Measurements from ENCODE around the gene HIPK1.

The HIPK1 gene

DNA sequence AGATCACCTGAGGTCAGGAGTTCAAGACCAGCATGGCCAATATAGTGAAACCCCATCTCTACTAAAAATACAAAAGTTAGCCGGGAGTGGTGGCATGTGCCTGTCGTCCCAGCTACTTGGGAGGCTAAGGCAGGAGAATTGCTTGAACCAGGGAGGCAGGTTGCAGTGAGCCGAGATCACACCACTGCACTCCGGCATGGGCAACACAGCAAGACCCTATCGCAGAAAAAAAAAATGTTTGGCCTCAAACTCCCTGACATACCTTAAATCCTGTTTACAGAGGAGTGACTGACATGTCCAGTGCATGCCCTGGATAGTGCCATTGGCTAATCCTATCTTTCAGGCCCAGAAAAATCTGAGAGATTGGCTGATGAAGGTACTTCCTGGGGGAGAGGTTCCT, 12.2 kb upstream of the HIPK1 start:
- no peak overlapping the region for H3K4me3 ChIP-seq (ENCODE audit: low read depth in 1 of 2, low read length in 2 of 2)
- H3K27me3 ChIP-seq (ENCODE audit: low read depth, low read length), result no peaks in the 10 kb centered on the region
- H3K9me3 ChIP-seq (ENCODE audit: control insufficient read depth in 1 of 2, low read length in 2 of 2), result no peaks in the 10 kb centered on the region
- H3K4me1 ChIP-seq (ENCODE audit: control insufficient read depth in 1 of 2, insufficient read depth in 2 of 2, low read length in 2 of 2), result peaks cover 0 to 13% of the 10 kb centered on the region in 2 donors
- no peak overlapping the region for H3K27ac ChIP-seq (ENCODE audit: low read length)
- peaks cover 0 to under 1% of the 10 kb centered on the region in 2 donors for H3K36me3 ChIP-seq (ENCODE audit: control insufficient read depth in 1 of 2, insufficient read depth in 2 of 2, low read length in 2 of 2)

- Histone ChIP-seq H3K4me3 (ENCODE audit: low read depth in 1 of 2, low read length in 2 of 2) (no peak overlapping the region), H3K9me3 (ENCODE audit: control insufficient read depth in 1 of 2, low read length in 2 of 2) (no peaks in the 10 kb centered on the region), H3K27me3 (ENCODE audit: low read depth, low read length) (no peaks in the 10 kb centered on the region), H3K4me1 (ENCODE audit: control insufficient read depth in 1 of 2, insufficient read depth in 2 of 2, low read length in 2 of 2) (peaks cover 0 to 10% of the 10 kb centered on the region in 2 donors), H3K36me3 (ENCODE audit: control insufficient read depth in 1 of 2, insufficient read depth in 2 of 2, low read length in 2 of 2) (no peaks in the 10 kb centered on the region), H3K27ac (ENCODE audit: low read length) (no peak overlapping the region)
These were observed 11.6 kb upstream of the HIPK1 start for GRCh38 chr1:113917400-113918082.

DNA sequence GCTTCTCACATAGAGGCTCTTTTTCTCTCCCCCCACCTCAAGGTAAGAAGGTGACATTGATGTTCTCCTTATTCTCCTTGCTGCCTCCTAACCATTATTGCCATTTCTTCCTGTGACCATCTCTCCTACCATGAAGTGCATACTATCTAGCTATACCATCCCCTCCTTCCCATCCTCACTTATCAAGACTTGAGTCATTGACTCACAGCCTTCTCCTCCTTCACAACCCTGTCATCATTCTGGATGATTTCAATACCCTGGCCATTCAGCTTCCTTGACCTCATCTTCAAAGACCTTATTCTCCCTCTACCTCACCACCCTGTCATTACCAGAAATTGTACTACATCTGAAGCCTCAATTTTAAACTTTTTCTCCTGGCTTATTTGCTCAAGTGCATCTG, 10.9 kb upstream of the HIPK1 start:
- no peaks in the 10 kb centered on the region for H3K27me3 ChIP-seq (ENCODE audit: low read depth, low read length)
- H3K27ac ChIP-seq (ENCODE audit: low read length), result no peak overlapping the region
- H3K36me3 ChIP-seq (ENCODE audit: control insufficient read depth in 1 of 2, insufficient read depth in 2 of 2, low read length in 2 of 2), result no peaks in the 10 kb centered on the region
- H3K4me3 ChIP-seq (ENCODE audit: low read depth in 1 of 2, low read length in 2 of 2), result no peak overlapping the region
- no peaks in the 10 kb centered on the region for H3K9me3 ChIP-seq (ENCODE audit: control insufficient read depth in 1 of 2, low read length in 2 of 2)
- H3K4me1 ChIP-seq (ENCODE audit: control insufficient read depth in 1 of 2, insufficient read depth in 2 of 2, low read length in 2 of 2), result peaks cover 0 to 3% of the 10 kb centered on the region in 2 donors

DNA sequence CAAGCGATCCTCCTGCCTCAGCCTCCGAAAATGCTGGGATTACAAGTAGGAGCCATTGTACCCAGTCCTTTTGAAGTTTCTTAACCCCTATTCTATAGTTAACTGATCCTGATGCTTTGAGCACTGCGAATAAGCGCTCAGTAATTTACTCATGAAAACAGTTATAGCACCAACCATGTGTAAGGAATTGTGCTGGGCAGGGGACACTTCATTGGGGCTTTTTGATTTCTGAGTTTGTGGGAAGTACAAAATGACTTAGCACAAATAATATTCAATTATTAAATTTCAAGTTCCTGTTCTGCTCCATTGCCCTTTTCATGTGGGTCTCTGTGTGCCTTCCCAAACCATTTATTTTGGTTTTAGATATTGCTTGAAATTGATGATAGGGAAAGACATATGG, 6.2 kb upstream of the HIPK1 start:
- H3K27ac ChIP-seq (ENCODE audit: low read length), result no peak overlapping the region
- no peaks in the 10 kb centered on the region for H3K4me1 ChIP-seq (ENCODE audit: control insufficient read depth in 1 of 2, insufficient read depth in 2 of 2, low read length in 2 of 2)
- H3K9me3 ChIP-seq (ENCODE audit: control insufficient read depth in 1 of 2, low read length in 2 of 2), result no peaks in the 10 kb centered on the region
- no peaks in the 10 kb centered on the region for H3K27me3 ChIP-seq (ENCODE audit: low read depth, low read length)
- H3K4me3 ChIP-seq (ENCODE audit: low read depth in 1 of 2, low read length in 2 of 2), result no peak overlapping the region
- no peaks in the 10 kb centered on the region for H3K36me3 ChIP-seq (ENCODE audit: control insufficient read depth in 1 of 2, insufficient read depth in 2 of 2, low read length in 2 of 2)

DNA sequence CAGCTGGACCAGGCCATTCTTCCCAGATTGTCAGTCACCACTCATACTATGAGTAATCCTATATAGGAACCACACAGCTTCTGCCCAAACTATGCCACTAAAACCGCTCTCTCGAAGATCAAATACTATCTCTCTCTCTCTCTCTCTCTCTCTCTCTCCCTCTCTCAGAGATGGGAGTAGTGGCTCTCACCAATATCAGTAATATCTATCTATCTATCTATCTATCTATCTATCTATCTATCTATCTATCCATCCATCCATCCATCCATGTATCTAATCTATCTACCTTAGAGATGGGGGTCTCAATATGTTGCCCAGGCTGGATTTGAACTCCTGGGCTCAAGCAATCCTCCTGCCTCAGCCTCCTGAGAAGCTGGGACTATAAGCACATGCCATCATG, 4.7 kb upstream of the HIPK1 start:
- Histone ChIP-seq H3K27ac (ENCODE audit: low read length) (no peak overlapping the region), H3K4me1 (ENCODE audit: control insufficient read depth in 1 of 2, insufficient read depth in 2 of 2, low read length in 2 of 2) (peaks cover 0 to 4% of the 10 kb centered on the region in 2 donors), H3K36me3 (ENCODE audit: control insufficient read depth in 1 of 2, insufficient read depth in 2 of 2, low read length in 2 of 2) (peaks cover 0 to 9% of the 10 kb centered on the region in 2 donors), H3K9me3 (ENCODE audit: control insufficient read depth in 1 of 2, low read length in 2 of 2) (no peaks in the 10 kb centered on the region), H3K4me3 (ENCODE audit: low read depth in 1 of 2, low read length in 2 of 2) (no peak overlapping the region), H3K27me3 (ENCODE audit: low read depth, low read length) (no peaks in the 10 kb centered on the region)

- Histone ChIP-seq H3K27me3 (ENCODE audit: low read depth, low read length) (no peaks in the 10 kb centered on the region), H3K4me1 (ENCODE audit: control insufficient read depth in 1 of 2, insufficient read depth in 2 of 2, low read length in 2 of 2) (peaks cover 18 to 30% of the 10 kb centered on the region in 2 donors), H3K36me3 (ENCODE audit: control insufficient read depth in 1 of 2, insufficient read depth in 2 of 2, low read length in 2 of 2) (peaks cover 0 to 21% of the 10 kb centered on the region in 2 donors)
These were observed 765 bp upstream of the HIPK1 start for GRCh38 chr1:113928187-113928930.

GRCh38 chr1:113929750-113930498, 800 bp downstream of the HIPK1 start:
- Histone ChIP-seq H3K27ac (ENCODE audit: low read length) (peak overlapping the region; percentile 94), H3K9me3 (ENCODE audit: control insufficient read depth in 1 of 2, low read length in 2 of 2) (no peaks in the 10 kb centered on the region), H3K36me3 (ENCODE audit: control insufficient read depth in 1 of 2, insufficient read depth in 2 of 2, low read length in 2 of 2) (peaks cover 0 to 21% of the 10 kb centered on the region in 2 donors), H3K4me3 (ENCODE audit: low read depth in 1 of 2, low read length in 2 of 2) (peak overlapping the region; percentile 84 to 92), H3K4me1 (ENCODE audit: control insufficient read depth in 1 of 2, insufficient read depth in 2 of 2, low read length in 2 of 2) (peaks cover 18 to 33% of the 10 kb centered on the region in 2 donors), H3K27me3 (ENCODE audit: low read depth, low read length) (no peaks in the 10 kb centered on the region)

More at GRCh38 chr1:113928187-113928930, 765 bp upstream of the HIPK1 start:
- Histone ChIP-seq H3K4me3 (ENCODE audit: low read depth in 1 of 2, low read length in 2 of 2) (peak overlapping the region; percentile 84 to 90), H3K9me3 (ENCODE audit: control insufficient read depth in 1 of 2, low read length in 2 of 2) (no peaks in the 10 kb centered on the region), H3K27ac (ENCODE audit: low read length) (peak overlapping the region; percentile 98)

DNA sequence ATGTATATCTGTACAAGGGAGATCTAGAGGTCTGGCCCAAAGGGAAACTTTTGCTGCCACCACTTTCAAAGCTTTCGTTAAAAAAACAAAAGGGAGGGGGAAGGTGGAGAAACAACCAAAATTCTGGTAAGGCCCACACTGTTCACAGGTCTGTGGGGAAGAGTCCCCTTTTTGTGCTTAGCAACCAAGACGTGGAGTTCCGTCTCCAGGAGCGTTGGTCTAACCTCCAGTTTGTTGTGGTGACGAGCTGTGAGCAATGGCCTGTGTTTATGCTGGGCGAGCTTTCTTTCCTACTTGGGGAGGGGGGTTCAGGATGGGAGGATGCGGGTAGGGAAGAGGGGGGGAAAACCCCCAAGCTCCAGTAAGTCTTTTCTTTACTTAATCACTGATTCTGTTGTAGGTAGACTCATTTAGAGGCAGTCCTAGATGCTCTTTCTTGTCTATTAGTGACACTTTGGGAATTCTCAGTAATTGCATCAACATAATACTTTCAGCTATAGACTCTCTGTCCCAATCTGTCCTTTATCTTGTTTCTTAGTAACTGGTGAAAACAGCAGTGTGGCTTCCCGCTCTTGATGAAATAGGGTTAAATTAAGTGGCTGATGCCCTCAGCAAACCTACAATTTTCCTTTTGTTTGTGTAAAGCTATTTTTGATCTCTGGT, 1.5 kb downstream of the HIPK1 start:
- peak overlapping the region; percentile 94 for H3K27ac ChIP-seq (ENCODE audit: low read length)
- H3K4me3 ChIP-seq (ENCODE audit: low read depth in 1 of 2, low read length in 2 of 2), result peak overlapping the region; percentile 84 to 92
- H3K4me1 ChIP-seq (ENCODE audit: control insufficient read depth in 1 of 2, insufficient read depth in 2 of 2, low read length in 2 of 2), result peaks cover 18 to 33% of the 10 kb centered on the region in 2 donors
- no peaks in the 10 kb centered on the region for H3K9me3 ChIP-seq (ENCODE audit: control insufficient read depth in 1 of 2, low read length in 2 of 2)
- peaks cover 0 to 21% of the 10 kb centered on the region in 2 donors for H3K36me3 ChIP-seq (ENCODE audit: control insufficient read depth in 1 of 2, insufficient read depth in 2 of 2, low read length in 2 of 2)
- H3K27me3 ChIP-seq (ENCODE audit: low read depth, low read length), result no peaks in the 10 kb centered on the region

GRCh38 chr1:113931451-113931851, 2.3 kb downstream of the HIPK1 start:
- H3K27ac ChIP-seq (ENCODE audit: low read length), result peak overlapping the region; percentile 94
- H3K4me1 ChIP-seq (ENCODE audit: control insufficient read depth in 1 of 2, insufficient read depth in 2 of 2, low read length in 2 of 2), result peaks cover 18 to 33% of the 10 kb centered on the region in 2 donors
- no peaks in the 10 kb centered on the region for H3K27me3 ChIP-seq (ENCODE audit: low read depth, low read length)
- peaks cover 0 to 21% of the 10 kb centered on the region in 2 donors for H3K36me3 ChIP-seq (ENCODE audit: control insufficient read depth in 1 of 2, insufficient read depth in 2 of 2, low read length in 2 of 2)
- no peaks in the 10 kb centered on the region for H3K9me3 ChIP-seq (ENCODE audit: control insufficient read depth in 1 of 2, low read length in 2 of 2)
- H3K4me3 ChIP-seq (ENCODE audit: low read depth in 1 of 2, low read length in 2 of 2), result peak overlapping the region; percentile 84 to 92

- H3K27me3 ChIP-seq (ENCODE audit: low read depth, low read length), result no peaks in the 10 kb centered on the region
- H3K36me3 ChIP-seq (ENCODE audit: control insufficient read depth in 1 of 2, insufficient read depth in 2 of 2, low read length in 2 of 2), result peaks cover 0 to 15% of the 10 kb centered on the region in 2 donors
- H3K27ac ChIP-seq (ENCODE audit: low read length), result no peak overlapping the region
- peaks cover 18 to 45% of the 10 kb centered on the region in 2 donors for H3K4me1 ChIP-seq (ENCODE audit: control insufficient read depth in 1 of 2, insufficient read depth in 2 of 2, low read length in 2 of 2)
- H3K4me3 ChIP-seq (ENCODE audit: low read depth in 1 of 2, low read length in 2 of 2), result no peak overlapping the region
- no peaks in the 10 kb centered on the region for H3K9me3 ChIP-seq (ENCODE audit: control insufficient read depth in 1 of 2, low read length in 2 of 2)
These were observed 4.9 kb downstream of the HIPK1 start for GRCh38 chr1:113934006-113934405.

All from muscle layer of duodenum (tissue), 2 donors.